CD1c-positive myeloid dendritic cell (primary cell): ENCODE results near the gene HPCAL1.

Experiments used
- DNase-seq: peaks from one replicate; pipeline ENCODE4 v3.0.0-alpha.2; 2016; ENCODE audit errors: extremely low spot score

Gene HPCAL1

DNA sequence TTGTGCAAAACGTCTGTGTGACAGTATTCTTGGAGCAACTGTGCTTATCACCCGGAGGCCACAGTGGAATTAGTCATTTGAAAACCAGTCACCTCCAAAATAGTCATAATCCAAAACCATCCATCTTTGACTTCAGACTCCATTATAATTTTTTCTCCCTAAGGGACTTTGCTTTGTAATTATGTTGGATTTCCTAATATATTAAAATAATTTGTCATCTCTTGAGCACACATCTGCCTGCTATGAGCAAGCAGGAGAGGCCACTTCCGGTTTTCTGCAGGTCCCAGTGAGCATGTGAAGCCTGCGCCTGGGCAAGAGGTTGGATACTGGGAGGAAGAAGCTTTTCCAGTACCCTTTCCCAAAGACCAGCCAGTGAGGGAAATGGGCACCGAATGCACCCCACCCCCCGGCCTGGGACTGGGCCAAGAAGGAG, 87.7 kb downstream of the HPCAL1 start:
- DNase-seq = peak; percentile 74

DNA sequence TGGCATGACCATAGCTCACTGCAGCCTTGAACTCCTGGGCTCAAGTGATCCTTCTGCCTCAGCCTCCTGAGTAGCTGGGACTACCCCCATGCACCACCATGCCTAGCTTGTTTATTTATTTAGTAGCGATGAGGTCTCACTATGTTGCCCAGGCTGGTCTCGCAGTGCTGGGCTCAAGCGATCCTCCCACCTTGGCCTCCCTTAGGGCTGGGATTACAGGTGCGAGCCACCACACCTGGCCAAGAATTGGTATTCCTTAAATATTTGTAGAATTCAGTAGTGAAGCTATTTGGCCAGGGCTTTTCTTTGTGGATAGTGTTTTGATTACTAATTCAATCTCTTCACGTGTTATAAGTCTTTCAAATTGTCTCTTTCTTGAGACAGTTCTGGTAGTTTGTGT, 89.4 kb downstream of the HPCAL1 start:
- no peak for DNase-seq

DNA sequence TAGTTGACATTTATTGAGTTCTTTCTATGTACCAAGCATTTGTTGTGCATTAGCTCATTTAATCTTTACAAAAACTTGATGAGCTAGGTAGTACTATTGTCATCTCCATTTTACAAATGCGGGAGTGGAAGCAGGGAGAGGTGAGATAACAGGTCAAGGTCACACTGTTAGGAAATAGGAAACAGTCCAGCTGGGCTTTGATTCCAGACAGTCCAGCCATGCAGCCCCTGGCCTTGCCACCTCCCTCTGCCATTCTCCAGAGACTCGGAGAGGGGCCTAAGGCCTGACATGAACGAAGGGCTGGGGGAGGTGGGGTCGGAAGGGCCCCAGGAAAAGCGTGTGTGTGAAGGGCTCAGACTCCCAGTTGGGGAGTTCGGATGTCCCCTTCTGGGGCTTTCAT, 89.8 kb downstream of the HPCAL1 start:
- DNase-seq = no peak

DNA sequence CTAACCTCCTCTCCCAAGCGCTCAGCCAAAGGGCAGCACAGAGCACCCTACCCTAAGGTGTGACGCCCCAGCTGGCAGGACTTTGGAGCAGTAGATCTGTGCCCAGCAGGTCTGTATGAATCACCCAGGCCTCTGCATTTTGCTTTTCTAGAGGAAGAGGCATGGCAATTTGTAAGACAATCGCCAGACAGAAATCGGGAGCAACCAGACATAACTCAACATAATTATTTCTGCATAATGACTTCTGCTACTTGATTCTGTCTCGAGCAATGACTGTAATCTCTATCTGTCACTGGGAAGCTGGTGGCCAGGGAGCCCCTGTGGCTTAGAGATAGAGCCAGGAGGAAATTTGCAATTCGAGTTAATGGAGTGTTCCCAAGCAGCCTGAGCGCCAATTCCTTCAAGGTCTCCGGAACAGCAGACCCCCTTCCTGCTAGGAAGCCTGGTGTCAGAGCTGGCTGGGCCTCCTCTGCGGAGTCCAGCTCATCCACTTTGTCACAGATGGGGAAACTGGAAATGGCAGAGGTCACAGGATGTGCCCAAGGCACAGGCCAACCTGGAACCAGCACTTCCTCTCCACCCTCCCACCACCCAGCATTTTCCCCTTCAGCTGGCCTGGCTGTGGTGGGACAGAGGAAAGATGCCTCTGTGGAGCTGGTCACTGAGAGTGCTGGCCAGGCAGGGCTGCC, 90.4 kb downstream of the HPCAL1 start:
- DNase-seq = peak; percentile 66

DNA sequence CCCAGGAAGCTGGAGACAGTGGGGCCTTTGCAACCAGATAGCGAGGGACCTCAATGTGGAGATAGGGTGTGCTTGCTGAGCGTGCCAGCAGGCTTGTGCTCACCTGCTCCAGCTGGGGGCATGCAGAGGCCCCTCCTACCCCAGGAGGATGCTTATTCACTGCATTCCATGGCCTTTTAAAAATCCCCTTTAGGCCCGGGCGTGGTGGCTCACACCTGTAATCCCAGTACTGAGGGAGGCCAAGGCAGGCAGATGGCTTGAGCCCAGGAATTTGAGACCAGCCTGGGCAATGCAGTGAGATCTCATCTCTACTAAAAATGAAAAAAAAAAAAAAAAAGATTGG, 90.9 kb downstream of the HPCAL1 start:
- DNase-seq = no peak

DNA sequence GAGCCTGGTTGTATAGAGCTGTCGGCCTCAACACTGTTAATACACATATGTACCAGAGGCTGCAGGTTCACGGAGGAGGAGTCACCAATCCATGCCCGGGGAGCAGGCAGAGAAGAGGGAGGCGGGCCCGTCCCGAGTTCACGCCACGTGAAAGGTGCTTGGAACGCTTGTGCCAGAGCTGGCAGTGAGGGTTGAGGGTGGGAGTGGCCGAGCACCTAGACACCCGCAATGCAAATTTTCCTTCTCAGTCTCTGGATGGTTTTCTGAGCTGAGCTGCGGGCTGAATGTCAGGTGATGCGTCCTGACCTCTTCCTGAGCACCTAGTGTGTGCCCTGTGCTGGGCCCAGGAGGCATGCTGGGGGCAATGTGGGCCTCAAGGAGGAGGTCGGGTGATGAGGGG, 93.2 kb downstream of the HPCAL1 start:
- no peak for DNase-seq

DNA sequence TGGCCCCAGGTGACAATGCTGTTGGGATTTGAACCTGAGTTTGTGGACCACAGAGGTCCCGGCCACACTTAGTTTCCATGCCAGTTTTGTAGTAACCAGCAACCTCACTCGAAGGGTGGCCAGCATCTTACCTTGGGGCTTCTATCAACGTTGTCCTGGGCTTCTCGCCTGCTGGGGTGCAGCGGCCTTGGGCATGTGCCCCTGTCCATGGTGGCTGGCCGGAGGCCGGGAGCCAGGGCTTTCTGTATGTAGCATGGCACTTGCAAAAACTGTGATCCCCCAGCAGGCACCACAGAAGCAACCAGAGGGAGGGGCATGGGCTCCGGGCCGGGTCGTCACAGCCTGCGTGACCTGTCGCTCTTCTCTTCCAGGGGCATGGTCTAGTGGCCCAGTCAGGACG, 93.8 kb downstream of the HPCAL1 start:
- no peak for DNase-seq

DNA sequence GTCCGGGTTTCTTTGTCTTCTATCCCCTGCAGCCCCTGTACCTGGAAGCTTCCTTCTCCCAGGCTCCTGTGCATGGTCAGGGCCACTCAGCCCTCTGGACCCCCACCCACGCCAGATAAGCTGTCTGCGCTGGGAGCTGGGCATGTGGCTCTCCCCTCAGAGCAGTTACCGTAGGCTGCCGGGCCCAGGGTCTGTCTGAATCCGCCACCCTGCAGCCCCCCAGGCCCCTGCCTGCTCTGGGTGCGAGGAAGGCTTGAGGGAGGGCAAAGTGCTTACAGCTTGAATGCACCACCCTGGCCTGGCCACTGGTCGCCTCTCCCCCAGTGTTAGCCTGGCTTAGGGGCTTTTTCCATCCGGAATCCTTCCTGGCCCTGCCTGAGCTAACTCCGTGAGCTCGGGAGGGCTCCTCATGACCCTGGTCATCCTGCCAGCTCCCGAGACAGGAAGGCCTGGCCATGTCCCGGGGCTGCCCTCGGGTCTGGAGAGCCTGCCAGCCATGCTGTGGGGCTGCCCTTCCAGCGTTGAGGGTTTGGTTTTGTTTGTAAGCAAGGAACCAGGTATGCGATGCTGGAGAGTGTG, 94.7 kb downstream of the HPCAL1 start:
- no peak for DNase-seq

DNA sequence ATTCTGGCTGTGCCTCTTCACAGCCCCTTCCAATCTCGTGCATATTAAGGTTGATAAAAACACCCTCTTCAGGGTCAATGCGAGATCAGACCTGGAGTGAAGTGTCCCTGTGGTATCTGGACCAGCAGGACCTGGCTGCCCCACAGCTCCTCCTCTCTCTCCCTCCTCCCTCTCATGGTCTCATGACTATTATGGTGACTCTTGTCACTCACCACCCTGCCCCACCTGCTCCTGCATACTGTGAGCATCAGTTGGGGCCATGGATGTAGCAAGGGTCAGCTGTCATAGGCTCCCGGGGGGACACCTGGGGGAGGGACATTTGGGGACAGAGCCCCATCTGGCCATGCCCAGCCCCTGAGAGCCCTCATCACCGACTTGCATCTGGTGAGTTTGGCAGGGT, 95.2 kb downstream of the HPCAL1 start:
- DNase-seq = no peak

DNA sequence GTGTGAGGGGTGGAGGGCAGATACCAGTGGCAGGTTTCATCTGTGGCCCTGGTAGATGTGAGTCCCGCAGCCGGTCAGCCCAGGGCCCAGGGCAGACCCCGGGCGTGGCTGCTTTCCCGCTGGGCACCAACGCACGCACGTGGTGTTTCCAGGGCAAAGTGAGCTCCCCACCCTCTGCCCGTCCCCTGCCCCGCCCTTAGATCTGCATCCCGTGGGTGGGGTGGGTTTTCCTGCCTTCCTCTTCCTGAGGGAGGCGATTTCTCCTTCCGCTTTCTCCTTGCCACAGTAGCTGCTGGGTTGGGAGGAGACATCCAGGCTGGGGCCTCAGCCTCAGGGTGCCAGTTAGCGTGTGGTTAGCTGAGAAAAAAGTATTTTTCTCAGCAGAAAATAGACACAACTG, 95.8 kb downstream of the HPCAL1 start:
- DNase-seq = peak; percentile 92

DNA sequence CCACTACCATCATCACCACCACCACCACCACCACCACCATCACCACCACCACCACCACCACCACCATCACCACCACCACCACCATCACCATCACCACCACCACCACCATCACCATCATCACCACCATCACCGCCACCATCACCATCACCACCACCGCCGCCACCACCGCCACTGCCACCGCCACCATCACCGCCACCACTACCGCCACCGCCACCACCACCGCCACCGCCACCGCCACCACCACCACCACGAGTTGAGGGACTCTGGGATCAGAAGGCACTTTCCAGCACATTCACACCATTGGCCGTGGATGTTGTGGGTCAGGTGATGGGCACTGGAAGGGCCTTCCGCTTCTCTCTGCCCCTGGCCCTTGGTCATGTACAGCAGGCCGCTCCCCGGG, 96.7 kb downstream of the HPCAL1 start:
- DNase-seq = no peak

DNA sequence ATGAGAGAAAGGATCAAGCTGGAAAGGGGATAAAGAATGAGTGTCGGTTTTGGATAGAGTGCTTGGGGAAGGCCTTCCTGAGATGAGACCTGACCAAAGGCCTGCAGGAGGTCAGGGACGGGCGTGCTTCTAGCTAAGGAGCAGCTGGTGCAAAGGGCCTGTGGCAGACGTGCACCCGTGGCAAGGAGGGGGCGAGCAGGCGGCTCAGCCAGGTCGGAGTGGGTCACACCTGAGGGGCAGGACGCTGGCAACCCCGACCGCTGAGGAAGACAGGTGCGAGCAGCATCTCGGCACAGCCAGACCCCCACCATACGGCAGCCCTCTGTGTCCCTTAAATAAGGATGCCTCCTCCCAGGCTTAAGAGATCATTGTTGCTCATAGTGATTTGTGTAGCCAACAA, 97.3 kb downstream of the HPCAL1 start:
- no peak for DNase-seq

DNA sequence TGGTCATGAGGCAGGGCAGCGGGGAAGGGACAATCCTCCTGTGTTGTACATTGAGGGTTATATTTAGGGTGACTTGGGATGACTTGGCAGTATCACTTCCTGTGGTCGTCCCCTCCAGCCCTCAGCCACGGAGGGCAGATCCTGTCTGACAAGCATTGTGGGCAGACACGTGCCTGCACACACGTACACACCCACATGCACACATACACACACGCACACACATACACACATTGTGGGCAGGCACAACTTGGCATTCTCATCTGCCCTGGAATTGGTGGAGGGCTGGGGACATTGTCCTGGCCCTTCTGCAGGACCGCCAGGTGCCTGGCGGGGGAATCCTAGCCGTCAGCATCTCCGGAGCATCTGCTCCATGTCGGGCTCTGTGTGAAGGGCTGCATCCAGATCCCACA, 97.9 kb downstream of the HPCAL1 start:
- peak; percentile 88 for DNase-seq

DNA sequence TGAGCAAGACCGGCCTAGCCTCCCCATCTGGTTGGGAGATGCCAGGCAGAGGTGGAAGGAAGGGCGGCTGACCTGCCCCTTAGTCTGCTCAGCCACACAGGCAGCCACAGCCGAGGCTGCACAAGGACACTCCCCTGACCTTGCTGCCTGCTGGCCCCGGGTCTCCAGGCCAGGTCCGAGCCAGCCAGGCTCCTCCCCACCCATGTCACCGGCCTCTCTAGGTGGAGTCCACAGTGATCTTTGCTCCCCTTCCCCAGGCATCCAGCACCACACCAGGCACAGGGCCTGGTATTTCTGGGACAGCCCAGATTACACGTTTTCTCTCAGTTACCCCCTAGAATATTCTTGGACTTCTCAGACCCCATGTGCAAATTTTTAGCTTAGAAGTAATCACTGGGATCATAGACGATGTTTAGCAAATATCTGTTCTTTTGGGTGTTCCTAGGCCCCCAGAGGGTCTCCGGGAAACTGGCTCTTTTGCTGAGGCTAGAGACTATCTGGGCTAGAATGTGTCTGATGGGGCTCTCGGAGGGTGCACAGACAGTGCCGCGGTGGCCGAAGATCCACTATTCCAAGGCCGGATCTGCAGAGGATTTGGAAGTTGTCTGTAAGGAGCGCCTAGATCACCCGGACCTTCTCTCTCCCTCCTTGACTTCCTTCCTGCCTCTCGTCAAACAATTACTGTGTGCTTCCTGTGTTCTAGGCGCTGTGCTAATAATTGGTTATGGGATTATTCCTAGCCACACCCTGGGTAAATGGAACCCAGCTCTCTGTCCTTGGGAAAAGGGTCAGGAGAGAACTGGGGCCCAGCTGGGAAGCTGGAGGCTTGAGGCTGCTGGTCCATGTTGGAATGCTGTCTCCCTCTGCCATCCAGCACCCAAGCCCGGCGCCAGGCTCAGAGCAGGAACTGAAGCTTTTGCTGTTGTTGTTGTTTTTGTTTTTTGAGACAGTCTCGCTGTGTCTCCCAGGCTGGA, 98.6 kb downstream of the HPCAL1 start:
- no peak for DNase-seq

DNA sequence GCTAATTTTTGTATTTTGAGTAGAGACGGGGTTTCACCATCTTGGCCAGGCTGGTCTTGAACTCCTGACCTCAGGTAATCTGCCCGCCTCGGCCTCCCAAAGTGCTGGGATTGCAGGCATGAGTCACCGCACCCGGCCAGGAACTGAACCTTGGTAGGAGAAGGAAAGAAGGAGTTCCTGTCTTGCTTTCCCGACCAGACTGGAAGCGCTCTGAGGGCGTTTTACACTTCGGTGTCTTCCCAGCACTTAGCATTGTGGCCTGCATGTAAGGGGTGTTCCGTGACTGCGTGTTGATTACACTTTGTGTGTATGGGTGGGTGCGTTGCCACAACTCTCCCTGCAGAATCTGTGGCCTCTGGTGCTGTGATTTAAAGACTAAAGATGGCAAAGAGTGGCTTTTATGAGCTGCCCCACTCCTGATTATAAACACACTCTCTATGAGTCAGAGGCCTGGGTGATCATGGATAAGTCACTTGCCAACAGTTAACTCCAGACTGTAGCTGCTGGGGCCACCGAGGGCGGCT, 99.4 kb downstream of the HPCAL1 start:
- DNase-seq = peak; percentile 16

DNA sequence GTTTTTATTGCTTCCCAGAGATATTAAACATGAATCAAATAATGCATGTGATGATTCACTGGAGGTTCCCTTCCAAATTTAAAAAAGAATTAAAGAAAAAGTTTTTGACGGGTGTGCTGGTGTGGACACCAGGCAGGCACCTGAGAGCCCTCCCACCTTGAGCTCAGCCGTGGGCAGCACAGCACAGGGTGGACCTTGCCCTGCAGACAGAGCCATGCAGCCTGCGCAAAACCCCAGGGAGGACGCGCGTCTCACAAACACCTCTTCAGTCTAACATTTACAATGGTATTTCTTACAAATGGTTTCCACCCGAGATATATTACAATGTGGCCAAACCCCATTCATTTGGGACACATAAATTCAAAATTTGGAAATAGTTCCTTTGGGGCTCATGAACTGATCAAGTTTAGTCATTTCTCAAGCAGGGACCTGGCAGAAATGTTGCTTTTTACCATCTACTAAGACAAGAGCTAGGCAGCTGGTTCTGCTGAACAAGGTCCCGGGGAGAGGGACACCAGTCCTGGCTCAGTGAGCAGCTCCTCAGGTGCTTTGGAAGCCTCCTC, 100.0 kb downstream of the HPCAL1 start:
- no peak for DNase-seq

DNA sequence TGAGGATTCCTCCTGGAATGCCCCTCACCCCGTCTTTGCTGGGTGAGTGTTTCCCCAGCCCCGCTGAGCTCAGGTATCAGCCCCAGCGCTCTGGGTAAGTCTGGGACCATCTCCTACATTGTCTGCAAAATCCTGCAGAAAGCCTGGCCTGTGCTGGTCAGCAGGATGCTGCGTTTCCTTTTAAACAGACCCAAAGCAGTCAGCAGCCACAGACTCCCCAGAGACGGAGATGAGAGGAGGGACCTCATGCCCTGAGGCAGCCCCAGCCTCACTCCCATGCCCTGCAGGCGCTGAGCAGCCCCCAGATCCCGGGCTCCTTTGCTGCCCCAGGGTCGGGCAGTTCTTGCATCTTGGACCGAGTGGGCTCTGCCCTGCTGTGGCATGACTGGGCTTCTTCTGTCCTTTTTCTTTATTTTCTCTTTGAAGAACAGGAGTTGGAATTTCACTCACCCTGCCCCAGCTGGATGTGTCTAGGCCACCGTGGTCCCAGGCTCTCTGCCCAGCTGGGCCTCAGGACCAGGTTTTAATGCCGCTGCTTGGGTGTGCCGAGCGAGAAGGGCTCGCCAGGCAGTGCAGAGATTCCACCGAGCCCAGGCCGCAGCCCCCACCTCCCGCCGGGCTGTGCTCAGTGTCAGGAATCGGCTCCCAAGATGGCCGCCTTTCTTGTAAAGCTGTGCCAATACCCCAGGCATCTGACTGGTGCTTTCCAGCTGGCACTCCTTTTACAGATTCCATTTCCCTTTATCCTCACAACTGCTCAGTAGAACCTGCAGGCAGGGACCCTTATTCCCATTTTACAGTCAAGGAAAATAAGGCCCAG, 101.8 kb downstream of the HPCAL1 start:
- no peak for DNase-seq

DNA sequence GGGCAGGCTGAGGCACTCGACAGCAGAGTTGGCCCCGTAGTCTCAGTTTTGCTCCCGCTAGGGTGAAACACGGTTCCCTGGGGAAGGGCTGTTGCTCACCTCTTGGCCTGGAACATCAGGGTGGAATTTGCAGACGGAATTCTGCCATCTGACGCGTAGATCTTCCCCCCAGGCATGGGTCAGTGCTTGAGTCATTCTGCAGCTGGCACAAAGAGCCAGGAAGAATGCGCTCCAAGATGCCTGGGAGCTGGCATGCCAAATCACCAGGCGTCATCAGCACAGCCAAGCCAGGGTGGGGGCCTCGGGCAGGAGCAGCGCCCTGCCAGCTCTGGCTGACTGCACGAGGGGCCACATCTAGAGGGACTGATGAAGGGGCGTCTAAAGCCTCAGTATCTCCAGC, 102.7 kb downstream of the HPCAL1 start:
- no peak for DNase-seq

DNA sequence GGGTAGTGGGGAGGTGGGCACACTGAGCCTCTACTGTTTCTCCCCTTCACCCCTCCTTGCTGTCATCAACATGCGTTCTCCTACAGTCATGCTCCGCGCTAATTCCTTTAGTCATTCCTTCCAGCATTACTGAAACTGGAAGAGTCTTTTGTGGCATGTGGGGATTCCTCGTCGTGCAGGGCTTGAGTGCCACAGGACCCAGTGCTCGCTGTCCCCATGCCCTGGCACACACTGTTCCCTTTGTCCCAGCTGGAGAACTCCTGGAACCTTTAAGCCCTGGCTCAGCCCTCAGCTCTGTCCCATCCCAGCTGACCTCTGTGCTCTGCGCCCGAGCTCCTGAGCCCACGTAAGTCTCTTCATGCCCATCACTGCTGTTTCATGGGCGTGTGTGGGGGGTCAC, 103.3 kb downstream of the HPCAL1 start:
- no peak for DNase-seq

DNA sequence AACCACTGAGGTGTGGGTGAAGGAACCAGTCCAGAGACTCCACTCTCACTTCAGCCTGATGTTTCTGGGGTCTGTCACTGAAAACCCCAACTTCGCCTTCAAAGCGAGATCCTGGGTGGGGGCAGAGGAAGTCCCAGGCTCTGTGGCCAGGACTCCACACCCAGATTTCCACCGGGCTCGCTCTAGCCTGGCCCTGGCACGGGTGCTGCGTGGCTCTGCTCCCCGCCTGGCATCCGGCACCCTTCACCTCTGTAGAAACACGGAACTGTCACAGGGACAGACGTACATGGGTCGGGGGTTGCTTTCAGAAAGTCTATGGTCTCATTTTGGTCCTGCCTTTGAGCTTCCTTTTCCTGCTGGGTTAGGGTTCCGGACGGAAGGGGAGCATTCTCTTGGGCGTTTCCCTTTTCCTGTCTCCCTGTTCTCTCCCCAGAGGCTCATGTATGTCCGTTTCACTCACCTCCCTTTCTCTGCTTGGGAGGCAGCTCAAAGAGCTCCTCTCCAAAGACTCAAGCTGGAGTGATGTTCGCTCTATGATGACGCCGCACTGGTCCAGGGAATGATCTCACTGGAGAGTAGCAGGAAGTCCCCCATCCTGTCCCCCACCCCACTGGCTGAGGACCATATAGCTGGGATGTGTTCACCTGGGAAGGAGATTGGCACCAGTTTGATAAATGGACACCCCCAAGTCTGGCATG, 103.9 kb downstream of the HPCAL1 start:
- no peak for DNase-seq

DNA sequence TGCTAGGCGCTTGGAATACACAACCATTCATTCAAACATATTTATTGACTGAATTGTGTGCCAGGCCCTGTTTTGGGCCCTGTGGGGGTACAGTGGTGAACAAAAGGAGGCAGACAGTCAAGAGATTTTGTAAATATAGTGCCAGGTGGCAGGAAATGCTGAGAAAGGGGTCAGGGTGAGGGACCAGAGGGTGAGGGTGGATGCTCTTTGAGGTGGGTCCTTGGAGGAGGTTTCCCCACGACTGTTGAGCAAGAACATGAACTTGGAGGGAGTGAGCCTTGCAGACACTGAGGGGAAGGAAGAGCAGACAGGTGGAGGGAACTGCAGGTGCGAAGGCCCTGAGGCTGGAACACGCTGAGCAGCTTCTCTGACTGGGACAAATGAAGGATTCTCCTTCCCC, 104.7 kb downstream of the HPCAL1 start:
- no peak for DNase-seq
